ENCODE data around the gene AP1S3. TPM values are rescaled to one million over a fixed set of nuclear protein-coding genes. Genes with fewer than 3 reads are reported as not detected.
"Not testable (repeated sequence)": the region's sequence is repeated elsewhere in the genome, so short reads cannot be mapped to it uniquely, and the experiment has no call there.

Gene AP1S3
- total RNA-seq, 1 donor from 2014 or later, result 5.1 TPM

GRCh38 chr2:223815884-223816570 is 21.4 kb downstream of the AP1S3 start:
- Mint-ChIP-seq H3K36me3 (no peaks in the 10 kb centered on the region), H3K27me3 (ENCODE audit: insufficient read depth, low read depth) (no peaks in the 10 kb centered on the region), H3K9me3 (no peaks in the 10 kb centered on the region), H3K27ac (no peak overlapping the region), H3K4me3 (no peak overlapping the region), H3K4me1 (peaks cover 8% of the 10 kb centered on the region)
- Histone ChIP-seq H3K9ac (no peak overlapping the region), H3K4me2 (no peak overlapping the region), H3K4me3 (no peak overlapping the region), H2AFZ (replicated peaks) (no peak overlapping the region), H3K4me1 (peaks cover 8% of the 10 kb centered on the region), H3K36me3 (no peaks in the 10 kb centered on the region), H3K27me3 (no peaks in the 10 kb centered on the region), H3F3A (ENCODE audit: low read depth) (no peaks in the 10 kb centered on the region), H3K27ac (no peak overlapping the region), H4K20me1 (ENCODE audit: low read depth) (no peaks in the 10 kb centered on the region), H3K79me2 (ENCODE audit: low read depth) (peaks cover 4% of the 10 kb centered on the region), H3K9me3 (ENCODE audit: low read depth) (no peaks in the 10 kb centered on the region)
- no peak for DNase-seq (ENCODE audit: low spot score)
- TF ChIP-seq EZH2phosphoT487 (IDR thresholded peaks at IDR 0.05) (no peak), CTCF (IDR thresholded peaks at IDR 0.05) (no peak), EZH2 (IDR thresholded peaks at IDR 0.05) (no peak)

- H3K4me3 Mint-ChIP-seq, result no peak overlapping the region
- Histone ChIP-seq H3F3A (ENCODE audit: low read depth) (no peaks in the 10 kb centered on the region), H3K9me3 (ENCODE audit: low read depth) (no peaks in the 10 kb centered on the region), H3K27ac (no peak overlapping the region), H3K4me3 (no peak overlapping the region), H3K79me2 (ENCODE audit: low read depth) (peaks cover 4% of the 10 kb centered on the region), H3K9ac (no peak overlapping the region), H3K36me3 (no peaks in the 10 kb centered on the region), H4K20me1 (ENCODE audit: low read depth) (no peaks in the 10 kb centered on the region), H3K4me1 (peaks cover 8% of the 10 kb centered on the region), H2AFZ (replicated peaks) (no peak overlapping the region), H3K4me2 (no peak overlapping the region), H3K27me3 (no peaks in the 10 kb centered on the region)
- no peaks in the 10 kb centered on the region for H3K9me3 Mint-ChIP-seq
- H3K27ac Mint-ChIP-seq, result no peak overlapping the region
- H3K4me1 Mint-ChIP-seq, result peaks cover 8% of the 10 kb centered on the region
- DNase-seq (ENCODE audit: low spot score), result no peak
- no peaks in the 10 kb centered on the region for H3K27me3 Mint-ChIP-seq (ENCODE audit: insufficient read depth, low read depth)
- TF ChIP-seq CTCF (IDR thresholded peaks at IDR 0.05) (no peak), EZH2 (IDR thresholded peaks at IDR 0.05) (no peak), EZH2phosphoT487 (IDR thresholded peaks at IDR 0.05) (no peak)
- H3K36me3 Mint-ChIP-seq, result no peaks in the 10 kb centered on the region
These were observed 22.0 kb downstream of the AP1S3 start for GRCh38 chr2:223815186-223815883.

- not testable (repeated sequence) for H3K36me3 ChIP-seq; H4K20me1 ChIP-seq (ENCODE audit: low read depth); H3K4me3 Mint-ChIP-seq; H3K27me3 ChIP-seq; H3K36me3 Mint-ChIP-seq; H3K9me3 ChIP-seq (ENCODE audit: low read depth); H3K9ac ChIP-seq; H3K9me3 Mint-ChIP-seq; H2AFZ ChIP-seq (replicated peaks); H3K27ac ChIP-seq; DNase-seq (ENCODE audit: low spot score); H3K79me2 ChIP-seq (ENCODE audit: low read depth); H3K27ac Mint-ChIP-seq; H3K4me1 ChIP-seq; H3K4me1 Mint-ChIP-seq; H3K4me2 ChIP-seq; H3F3A ChIP-seq (ENCODE audit: low read depth); H3K27me3 Mint-ChIP-seq (ENCODE audit: insufficient read depth, low read depth); H3K4me3 ChIP-seq
These were observed 22.6 kb downstream of the AP1S3 start for GRCh38 chr2:223814764-223815163.

- H3K4me2 ChIP-seq, result no peak overlapping the region
- Mint-ChIP-seq H3K27ac (no peak overlapping the region), H3K4me1 (peaks cover 8% of the 10 kb centered on the region), H3K9me3 (no peaks in the 10 kb centered on the region), H3K36me3 (no peaks in the 10 kb centered on the region), H3K4me3 (no peak overlapping the region), H3K27me3 (ENCODE audit: insufficient read depth, low read depth) (no peaks in the 10 kb centered on the region)
- no peaks in the 10 kb centered on the region for H3F3A ChIP-seq (ENCODE audit: low read depth)
- H3K9me3 ChIP-seq (ENCODE audit: low read depth), result no peaks in the 10 kb centered on the region
- H3K79me2 ChIP-seq (ENCODE audit: low read depth), result peaks cover 4% of the 10 kb centered on the region
- no peak overlapping the region for H3K9ac ChIP-seq
- H3K27ac ChIP-seq, result no peak overlapping the region
- TF ChIP-seq CTCF (IDR thresholded peaks at IDR 0.05) (no peak), EZH2phosphoT487 (IDR thresholded peaks at IDR 0.05) (no peak), EZH2 (IDR thresholded peaks at IDR 0.05) (no peak)
- no peak for DNase-seq (ENCODE audit: low spot score)
- H2AFZ ChIP-seq (replicated peaks), result no peak overlapping the region
- H3K27me3 ChIP-seq, result no peaks in the 10 kb centered on the region
- H3K36me3 ChIP-seq, result no peaks in the 10 kb centered on the region
- H3K4me1 ChIP-seq, result peaks cover 8% of the 10 kb centered on the region
- no peaks in the 10 kb centered on the region for H4K20me1 ChIP-seq (ENCODE audit: low read depth)
- no peak overlapping the region for H3K4me3 ChIP-seq
These were observed 24.1 kb downstream of the AP1S3 start for GRCh38 chr2:223813329-223813728.
